CD14-positive monocyte (primary cell): Measurements from ENCODE around the gene C19orf12. TPM values are rescaled to one million over a fixed set of nuclear protein-coding genes. Genes with fewer than 3 reads are reported as not detected.
A peak's percentile ranks its signal among the peaks of the same experiment; 100 is the strongest.

Source experiments
- DNase-seq, 3 donors: peaks; one replicate each; pipeline ENCODE4 v3.0.0-alpha.2; 2011 to 2022
- H2AFZ ChIP-seq: 2 replicates; pipeline ENCODE4 v1.6.0; 2012; ENCODE audit warnings: mild to moderate bottlenecking, low read depth, low read length, inconsistent platforms; ENCODE audit not compliant: insufficient read depth, poor library complexity, severe bottlenecking
- H3K27ac ChIP-seq, 2 donors: 1 replicate in 1 of 2; 2 replicates in 1 of 2; pipeline ENCODE4 v1.5.1; 2012 to 2013; ENCODE audit warnings: low read length in 2 of 2, control low read depth in 1 of 2, inconsistent platforms in 1 of 2, low read depth in 1 of 2, mild to moderate bottlenecking in 1 of 2
- H3K27me3 ChIP-seq, 2 donors: one replicate each; pipeline versions ENCODE4 v1.6.0 to v1.6.1; 2011 to 2013; ENCODE audit warnings: low read length in 2 of 2; ENCODE audit not compliant: control insufficient read depth in 2 of 2, insufficient read depth in 2 of 2
- H3K36me3 ChIP-seq, 2 donors: replicated peaks in 1 of 2; 1 replicate in 1 of 2; 2 replicates in 1 of 2; pipeline versions ENCODE4 v1.5.1 to v1.6.1; 2012 to 2013; ENCODE audit warnings: low read length in 2 of 2, control low read depth in 1 of 2, inconsistent platforms in 1 of 2, mild to moderate bottlenecking in 1 of 2; ENCODE audit not compliant: insufficient read depth in 2 of 2, control insufficient read depth in 1 of 2
- H3K4me1 ChIP-seq, 2 donors: 1 replicate in 1 of 2; 2 replicates in 1 of 2; pipeline versions ENCODE4 v1.5.1 to v1.6.1; 2012 to 2013; ENCODE audit warnings: low read length in 2 of 2, control low read depth in 1 of 2, inconsistent platforms in 1 of 2, mild to moderate bottlenecking in 1 of 2, moderate library complexity in 1 of 2; ENCODE audit not compliant: insufficient read depth in 2 of 2, control insufficient read depth in 1 of 2
- H3K4me2 ChIP-seq: replicated peaks from 2 replicates; pipeline ENCODE3; 2012; ENCODE audit warnings: low read length, moderate library complexity, mild to moderate bottlenecking; ENCODE audit not compliant: poor library complexity, severe bottlenecking; ENCODE audit errors: extremely low read depth
- H3K4me3 ChIP-seq, 3 experiments: fragments of 200-600 bp in 1 of 3; sonication (generic) in 1 of 3; replicated peaks in 1 of 3; 1 replicate in 2 of 3; 2 replicates in 1 of 3; pipeline ENCODE4 v1.5.1; 2011 to 2013; ENCODE audit warnings: low read length in 3 of 3, mild to moderate bottlenecking in 3 of 3, control low read depth in 2 of 3, low read depth in 2 of 3, inconsistent platforms in 1 of 3, moderate library complexity in 1 of 3
- H3K79me2 ChIP-seq: 2 replicates; pipeline ENCODE4 v1.6.0; 2012; ENCODE audit warnings: mild to moderate bottlenecking, control low read depth, inconsistent platforms, low read length, moderate library complexity; ENCODE audit not compliant: insufficient read depth
- H3K9ac ChIP-seq: 2 replicates; pipeline ENCODE4 v1.6.0; 2017; ENCODE audit warnings: low read length, mild to moderate bottlenecking; ENCODE audit not compliant: insufficient read depth, poor library complexity, severe bottlenecking
- H3K9me3 ChIP-seq, 2 donors: replicated peaks in 1 of 2; 1 replicate in 1 of 2; 2 replicates in 1 of 2; pipeline versions ENCODE4 v1.5.1 to v1.6.1; 2012 to 2013; ENCODE audit warnings: low read length in 2 of 2, control low read depth in 1 of 2; ENCODE audit not compliant: control insufficient read depth in 1 of 2, insufficient read depth in 1 of 2
- H4K20me1 ChIP-seq: 2 replicates; pipeline ENCODE4 v1.6.0; 2012; ENCODE audit warnings: mild to moderate bottlenecking, low read length, control low read depth, moderate library complexity; ENCODE audit not compliant: insufficient read depth
- H3K27ac Mint-ChIP-seq, 7 donors: one replicate each; pipeline ENCODE4 v1.8.0; 2020; ENCODE audit warnings: mild to moderate bottlenecking in 7 of 7, mixed read lengths in 7 of 7, moderate library complexity in 6 of 7, inconsistent platforms in 2 of 7
- H3K27me3 Mint-ChIP-seq, 3 donors: one replicate each; pipeline ENCODE4 v1.8.0; 2021 to 2022; ENCODE audit warnings: low read depth in 3 of 3, mild to moderate bottlenecking in 3 of 3, mixed read lengths in 3 of 3, moderate library complexity in 3 of 3, inconsistent platforms in 1 of 3
- H3K36me3 Mint-ChIP-seq, 2 donors: one replicate each; pipeline ENCODE4 v1.8.0; 2020; ENCODE audit warnings: mixed read lengths in 2 of 2, inconsistent platforms in 1 of 2, mild to moderate bottlenecking in 1 of 2
- H3K4me1 Mint-ChIP-seq: one replicate; pipeline ENCODE4 v1.8.0; 2020; ENCODE audit warnings: mild to moderate bottlenecking, mixed read lengths
- H3K4me3 Mint-ChIP-seq, 2 donors: one replicate each; pipeline ENCODE4 v1.8.0; 2020; ENCODE audit warnings: mild to moderate bottlenecking in 2 of 2, mixed read lengths in 2 of 2, moderate library complexity in 1 of 2
- H3K9me3 Mint-ChIP-seq, 7 donors: one replicate each; pipeline ENCODE4 v1.8.0; 2020 to 2022; ENCODE audit warnings: mixed read lengths in 7 of 7, mild to moderate bottlenecking in 6 of 7, moderate library complexity in 6 of 7, inconsistent platforms in 2 of 7
- WGBS: methylation state at CpG from one replicate; pipeline ENCODE4 v1.1.5; 2013; ENCODE audit warnings: missing lambda C conversion rate; ENCODE audit not compliant: insufficient coverage; 5-methylcytosine and 5-hydroxymethylcytosine counted together
- intact Hi-C, 2 donors: fragments of 100-400 bp; cut with micrococcal nuclease; formaldehyde crosslinking; loops; one replicate each; pipeline versions ENCODE4 v1.15.0 to v1.15.1; 2023
- polyA plus RNA-seq, 3 donors: library from polyadenylated mRNA; depleted of rRNA in 1 of 3; unstranded in 2 of 3; stranded (reverse) in 1 of 3; fragments of 300-500 nt in 2 of 3; fragments of >200 nt in 1 of 3; fragmentation: Illumina TruSeq in 2 of 3; gene quantifications; 1 replicate in 2 of 3; 2 replicates in 1 of 3; pipeline ENCODE4 v1.2.3, GENCODE V29; 2012 to 2021
- TF ChIP-seq, protein P1 (sequence below): fragments of 200-600 bp; IDR thresholded peaks from one replicate; pipeline ENCODE4 v1.8.0; 2022; ENCODE audit warnings: antibody characterized with exemption, mild to moderate bottlenecking

C19orf12 gene
- polyA plus RNA-seq, 3 donors = 6.0 to 8.0 (median 6.8) TPM

- H3K27me3 Mint-ChIP-seq = peaks cover 0 to 3% (median under 1%) of the 10 kb centered on the region in 3 donors
- Histone ChIP-seq H2AFZ (no peak overlapping the region), H3K9ac (no peak overlapping the region), H3K27ac (no peak overlapping the region), H3K79me2 (peaks cover 17% of the 10 kb centered on the region), H3K36me3 (peaks cover 21 to 51% of the 10 kb centered on the region in 2 donors), H3K4me3 (no peak overlapping the region), H3K4me2 (no peak overlapping the region), H3K4me1 (peaks cover 0 to 2% of the 10 kb centered on the region in 2 donors), H4K20me1 (peaks cover 11% of the 10 kb centered on the region), H3K9me3 (no peaks in the 10 kb centered on the region), H3K27me3 (no peaks in the 10 kb centered on the region)
- 98% methylated on average over 10 of the region's 18 CpGs for WGBS
- no peak overlapping the region for H3K4me3 Mint-ChIP-seq
- H3K36me3 Mint-ChIP-seq = peaks cover 30 to 56% of the 10 kb centered on the region in 2 donors
- no peak overlapping the region for H3K27ac Mint-ChIP-seq
- no peak for DNase-seq
- peaks cover 18% of the 10 kb centered on the region for H3K4me1 Mint-ChIP-seq
- H3K9me3 Mint-ChIP-seq = no peaks in the 10 kb centered on the region
- intact Hi-C loops = no loop called here
- TF ChIP-seq, protein P1, sequence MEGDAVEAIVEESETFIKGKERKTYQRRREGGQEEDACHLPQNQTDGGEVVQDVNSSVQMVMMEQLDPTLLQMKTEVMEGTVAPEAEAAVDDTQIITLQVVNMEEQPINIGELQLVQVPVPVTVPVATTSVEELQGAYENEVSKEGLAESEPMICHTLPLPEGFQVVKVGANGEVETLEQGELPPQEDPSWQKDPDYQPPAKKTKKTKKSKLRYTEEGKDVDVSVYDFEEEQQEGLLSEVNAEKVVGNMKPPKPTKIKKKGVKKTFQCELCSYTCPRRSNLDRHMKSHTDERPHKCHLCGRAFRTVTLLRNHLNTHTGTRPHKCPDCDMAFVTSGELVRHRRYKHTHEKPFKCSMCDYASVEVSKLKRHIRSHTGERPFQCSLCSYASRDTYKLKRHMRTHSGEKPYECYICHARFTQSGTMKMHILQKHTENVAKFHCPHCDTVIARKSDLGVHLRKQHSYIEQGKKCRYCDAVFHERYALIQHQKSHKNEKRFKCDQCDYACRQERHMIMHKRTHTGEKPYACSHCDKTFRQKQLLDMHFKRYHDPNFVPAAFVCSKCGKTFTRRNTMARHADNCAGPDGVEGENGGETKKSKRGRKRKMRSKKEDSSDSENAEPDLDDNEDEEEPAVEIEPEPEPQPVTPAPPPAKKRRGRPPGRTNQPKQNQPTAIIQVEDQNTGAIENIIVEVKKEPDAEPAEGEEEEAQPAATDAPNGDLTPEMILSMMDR = no peak
Observed at GRCh38 chr19:29708554-29709439, 6.3 kb downstream of the C19orf12 start.

DNA sequence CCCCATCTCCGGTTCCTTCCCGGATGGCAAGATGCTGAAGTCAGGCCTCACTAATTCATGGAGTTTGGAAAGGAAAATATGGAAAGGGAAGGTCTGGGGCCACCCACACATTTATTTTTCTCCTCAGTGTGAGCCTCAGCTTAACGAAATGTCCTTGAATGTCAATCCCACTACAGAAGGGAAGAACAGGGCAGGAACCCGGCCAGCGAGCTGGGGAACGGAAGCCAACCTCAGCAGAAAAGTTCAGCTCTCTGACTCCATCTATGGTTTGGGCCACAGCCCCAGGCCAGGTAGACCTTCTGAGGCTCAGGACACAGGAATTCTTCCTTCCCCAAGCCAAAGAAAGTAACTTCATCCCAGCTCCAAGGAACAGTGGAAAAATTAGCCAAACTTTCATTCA is 8.4 kb downstream of the C19orf12 start:
- H3K4me3 ChIP-seq = no peak overlapping the region
- H3K79me2 ChIP-seq = peaks cover 7% of the 10 kb centered on the region
- no peak overlapping the region for H2AFZ ChIP-seq
- no peak for DNase-seq
- no peak overlapping the region for H3K4me2 ChIP-seq
- no CpG with 5 or more reads among the region's 6 CpGs for WGBS
- peaks cover 35 to 67% of the 10 kb centered on the region in 2 donors for H3K36me3 ChIP-seq
- H3K4me3 Mint-ChIP-seq = no peak overlapping the region
- no peaks in the 10 kb centered on the region for H3K9me3 Mint-ChIP-seq
- intact Hi-C loops = no loop called here
- no peak overlapping the region for H3K9ac ChIP-seq
- TF ChIP-seq, protein P1 = no peak
- H3K9me3 ChIP-seq = no peaks in the 10 kb centered on the region
- peak overlapping the region in 1 of 7 donors; percentile 38 for H3K27ac Mint-ChIP-seq
- H3K27ac ChIP-seq = no peak overlapping the region
- H4K20me1 ChIP-seq = peaks cover 11% of the 10 kb centered on the region
- H3K4me1 Mint-ChIP-seq = peaks cover 2% of the 10 kb centered on the region
- H3K27me3 Mint-ChIP-seq = no peaks in the 10 kb centered on the region
- H3K27me3 ChIP-seq = no peaks in the 10 kb centered on the region
- H3K36me3 Mint-ChIP-seq = peaks cover 41 to 66% of the 10 kb centered on the region in 2 donors
- no peaks in the 10 kb centered on the region for H3K4me1 ChIP-seq
